Esophagus (tissue), 2 donors: ENCODE data around the gene LRRC7. TPM values are rescaled to one million over a fixed set of nuclear protein-coding genes. Genes with fewer than 3 reads are reported as not detected.

Source experiments
- H3K27ac ChIP-seq, 2 donors: one replicate each; pipeline ENCODE4 v1.5.1; 2013; ENCODE audit warnings: low read depth in 2 of 2, mild to moderate bottlenecking in 2 of 2, inconsistent platforms in 1 of 2, low read length in 1 of 2, moderate library complexity in 1 of 2
- H3K27me3 ChIP-seq, 2 donors: one replicate each; pipeline ENCODE4 v1.6.1; 2013; ENCODE audit warnings: low read length in 2 of 2, control low read depth in 1 of 2, mild to moderate bottlenecking in 1 of 2; ENCODE audit not compliant: insufficient read depth in 2 of 2, control insufficient read depth in 1 of 2
- H3K36me3 ChIP-seq, 2 donors: one replicate each; pipeline ENCODE4 v1.6.1; 2013; ENCODE audit warnings: low read length in 1 of 2; ENCODE audit not compliant: control insufficient read depth in 2 of 2, insufficient read depth in 2 of 2
- H3K4me1 ChIP-seq, 2 donors: one replicate each; pipeline ENCODE4 v1.6.1; 2013; ENCODE audit warnings: low read length in 1 of 2; ENCODE audit not compliant: control insufficient read depth in 2 of 2, insufficient read depth in 2 of 2
- H3K4me3 ChIP-seq, 2 donors: one replicate each; pipeline ENCODE4 v1.5.1; 2013; ENCODE audit warnings: low read length in 2 of 2, mild to moderate bottlenecking in 2 of 2, low read depth in 1 of 2, moderate library complexity in 1 of 2
- H3K9me3 ChIP-seq, 2 donors: one replicate each; pipeline ENCODE4 v1.6.1; 2013; ENCODE audit warnings: mild to moderate bottlenecking in 2 of 2, low read depth in 1 of 2, low read length in 1 of 2, moderate library complexity in 1 of 2; ENCODE audit not compliant: control insufficient read depth in 2 of 2, insufficient read depth in 1 of 2
- WGBS, 2 donors: extraction: QIAGEN DNeasy Blood & Tissue Kit; methylation state at CpG; one replicate each; pipeline ENCODE4 v1.1.7; 2013; 5-methylcytosine and 5-hydroxymethylcytosine counted together
- polyA plus RNA-seq, 2 donors: library from polyadenylated mRNA; stranded (reverse); fragments of 200-250 nt; gene quantifications; one replicate each; pipeline ENCODE4 v1.2.3, GENCODE V29; 2013
- donor health status: healthy with polysubstance abuse.
- donor health status: Bipolar disorder and iron deficiency.

Gene LRRC7
- polyA plus RNA-seq, 2 donors: 0.07 to 0.12 TPM

DNA sequence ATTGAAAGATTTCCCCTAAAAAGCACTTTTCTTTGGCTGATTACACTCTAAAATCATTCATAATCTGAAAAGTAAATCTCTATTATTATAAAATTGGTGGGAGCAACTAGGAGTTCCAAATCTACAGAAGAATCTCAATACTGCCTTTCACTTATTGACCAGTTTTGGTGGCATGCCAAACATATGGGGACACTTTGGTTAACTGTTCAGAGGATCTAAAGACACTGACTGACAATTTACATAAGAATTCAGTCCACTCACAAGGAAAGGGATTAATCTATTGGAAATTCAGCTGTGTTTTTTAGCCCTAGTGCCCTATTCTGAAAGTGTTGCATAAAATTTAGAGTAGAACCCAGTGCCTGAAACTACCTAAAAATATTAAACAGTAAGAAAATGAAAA is 524.1 kb downstream of the LRRC7 start:
- Histone ChIP-seq H3K4me1 (no peaks in the 10 kb centered on the region), H3K27me3 (no peaks in the 10 kb centered on the region), H3K4me3 (no peak overlapping the region), H3K9me3 (no peaks in the 10 kb centered on the region), H3K36me3 (no peaks in the 10 kb centered on the region), H3K27ac (no peak overlapping the region)

DNA sequence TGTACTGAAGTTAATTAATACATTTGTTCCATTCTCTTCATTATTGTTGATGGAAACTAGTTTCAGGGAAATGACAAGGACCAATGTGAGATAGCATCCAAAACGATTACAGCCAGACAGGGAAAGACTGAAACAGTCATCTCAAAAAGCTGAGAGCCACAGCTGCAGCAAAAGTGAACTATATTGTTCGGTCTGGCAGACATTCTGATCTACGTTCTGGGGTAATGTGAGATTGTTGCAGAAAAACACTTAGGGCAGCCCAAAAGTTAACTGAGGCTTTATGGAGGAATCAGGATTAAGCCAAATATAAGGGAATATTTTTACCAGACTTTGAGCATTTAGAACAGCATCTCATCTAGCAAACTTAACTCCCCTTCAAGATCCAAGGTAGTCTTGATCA is 524.8 kb downstream of the LRRC7 start:
- H3K4me3 ChIP-seq: no peak overlapping the region
- no peak overlapping the region for H3K27ac ChIP-seq
- H3K36me3 ChIP-seq: no peaks in the 10 kb centered on the region
- 70 to 72% methylated on average over 3 of the region's 3 CpGs for WGBS, 2 donors
- no peaks in the 10 kb centered on the region for H3K27me3 ChIP-seq
- H3K4me1 ChIP-seq: no peaks in the 10 kb centered on the region
- no peaks in the 10 kb centered on the region for H3K9me3 ChIP-seq

DNA sequence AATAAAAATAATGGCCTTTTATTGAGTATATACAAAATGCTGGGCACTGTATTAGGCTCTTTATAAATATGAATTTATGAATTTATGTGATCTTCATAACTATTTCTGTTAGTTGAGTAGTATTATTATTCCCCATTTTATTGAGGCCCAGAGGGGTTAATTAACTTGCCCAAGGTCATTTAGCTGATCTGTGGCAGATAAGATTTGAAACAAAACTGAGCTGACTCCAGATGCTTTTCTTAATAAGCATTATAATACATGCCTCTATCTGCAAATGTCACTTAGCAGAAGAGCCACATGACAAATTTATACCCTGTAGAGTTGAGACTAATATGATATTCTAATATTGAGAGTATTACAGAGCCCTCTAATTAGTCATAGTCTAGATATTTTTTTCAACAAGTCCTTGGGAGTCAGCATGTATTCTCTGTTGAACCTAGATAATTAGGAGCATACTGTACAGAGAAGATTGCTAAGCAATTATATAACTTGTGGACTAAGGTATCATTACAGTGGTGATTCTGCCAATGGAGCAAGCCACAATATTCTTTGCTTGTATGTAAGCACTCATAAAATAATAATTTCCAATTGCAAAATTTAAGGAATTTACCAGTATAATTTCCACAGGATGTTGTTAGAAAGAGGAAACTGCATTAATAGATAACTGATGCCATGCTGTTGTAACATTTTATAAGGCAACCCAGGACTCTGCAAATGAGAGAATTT is 525.7 kb downstream of the LRRC7 start:
- no peaks in the 10 kb centered on the region for H3K4me1 ChIP-seq
- no peaks in the 10 kb centered on the region for H3K36me3 ChIP-seq
- H3K4me3 ChIP-seq: no peak overlapping the region
- no peaks in the 10 kb centered on the region for H3K27me3 ChIP-seq
- no peak overlapping the region for H3K27ac ChIP-seq
- H3K9me3 ChIP-seq: no peaks in the 10 kb centered on the region

DNA sequence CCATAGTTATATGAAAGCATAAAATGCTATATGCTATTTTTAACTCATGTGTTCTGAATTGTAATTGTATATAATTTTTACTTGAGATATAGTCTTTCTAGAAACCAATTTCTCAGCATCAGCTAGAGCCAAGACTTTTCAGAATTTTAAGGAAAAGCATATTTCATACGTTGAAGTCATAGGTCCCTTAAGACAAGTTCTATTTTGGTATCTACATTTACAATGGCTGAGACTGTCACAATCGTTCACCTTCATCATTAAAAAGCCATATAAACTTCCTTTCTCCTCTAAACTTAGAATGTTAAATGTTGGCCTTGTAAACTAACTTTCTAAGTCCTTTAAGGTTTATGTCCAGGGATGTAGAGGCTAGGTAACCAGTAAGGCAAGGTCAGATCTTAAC is 533.5 kb downstream of the LRRC7 start:
- WGBS, 2 donors: 66 to 71% methylated on average over 2 of the region's 2 CpGs
- H3K4me3 ChIP-seq: no peak overlapping the region
- no peak overlapping the region for H3K27ac ChIP-seq
- no peaks in the 10 kb centered on the region for H3K27me3 ChIP-seq
- no peaks in the 10 kb centered on the region for H3K4me1 ChIP-seq
- H3K36me3 ChIP-seq: no peaks in the 10 kb centered on the region
- no peaks in the 10 kb centered on the region for H3K9me3 ChIP-seq

DNA sequence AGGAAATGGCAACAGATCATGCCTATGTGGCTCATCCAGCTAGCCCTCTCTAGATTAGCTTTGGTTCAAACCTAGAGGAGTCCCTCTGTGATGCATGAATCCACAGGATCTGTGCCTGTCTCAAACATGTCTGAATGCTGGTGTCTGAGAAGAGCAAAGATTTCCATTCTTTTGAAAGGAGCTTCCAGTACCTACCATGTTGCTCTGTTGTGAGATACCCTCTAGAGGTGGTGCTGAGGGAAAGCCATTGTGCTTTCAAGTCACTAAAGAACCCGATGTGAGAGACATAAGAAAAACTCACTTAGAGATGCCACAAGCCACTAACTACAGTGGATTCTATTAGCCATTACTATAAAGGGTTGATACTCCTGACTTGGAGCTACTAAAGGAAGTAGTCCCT is 534.1 kb downstream of the LRRC7 start:
- Histone ChIP-seq H3K9me3 (no peaks in the 10 kb centered on the region), H3K36me3 (no peaks in the 10 kb centered on the region), H3K27ac (no peak overlapping the region), H3K4me1 (no peaks in the 10 kb centered on the region), H3K27me3 (no peaks in the 10 kb centered on the region), H3K4me3 (no peak overlapping the region)
- 80 to 89% methylated on average over 1 of the region's 1 CpG for WGBS, 2 donors

DNA sequence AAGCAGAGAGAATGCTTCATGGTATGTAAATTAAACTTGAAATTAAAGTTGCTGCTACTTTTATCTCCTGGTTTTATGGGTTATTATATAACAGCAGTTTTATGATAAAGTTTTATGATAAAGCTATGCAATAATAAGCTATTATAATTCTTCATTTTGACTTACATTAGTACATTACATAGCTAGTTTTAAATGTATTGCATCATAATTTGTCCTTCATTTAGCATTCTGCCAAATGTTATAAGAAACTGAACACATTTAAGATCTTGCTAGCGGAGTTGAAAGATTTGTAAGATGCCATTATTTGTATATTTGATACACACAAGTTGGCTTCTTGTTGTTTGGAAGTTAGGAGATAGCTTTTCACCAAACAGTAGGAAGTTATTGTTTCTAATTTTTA is 536.0 kb downstream of the LRRC7 start:
- WGBS, 2 donors: 82 to 84% methylated on average over 1 of the region's 1 CpG
- H3K27me3 ChIP-seq: no peaks in the 10 kb centered on the region

DNA sequence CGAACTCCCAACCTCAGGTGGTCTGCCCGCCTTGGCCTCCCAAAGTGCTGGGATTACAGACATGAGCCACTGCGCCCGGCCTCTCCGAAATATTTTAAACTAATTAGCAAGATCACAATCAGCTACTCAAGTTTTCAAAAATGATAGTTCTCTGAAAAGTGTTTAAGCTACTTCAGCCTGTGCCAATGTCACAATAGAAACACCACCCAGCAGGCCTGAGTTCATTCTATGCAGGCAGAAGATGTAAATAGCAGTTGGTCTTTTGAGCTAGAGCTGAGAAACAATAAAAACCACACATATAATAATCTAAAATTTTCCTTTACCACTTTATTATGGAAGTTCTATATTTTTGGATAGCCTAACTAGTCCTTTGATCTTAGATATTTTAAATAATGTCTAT is 541.5 kb downstream of the LRRC7 start:
- no peaks in the 10 kb centered on the region for H3K9me3 ChIP-seq
- H3K4me1 ChIP-seq: no peaks in the 10 kb centered on the region
- H3K27ac ChIP-seq: no peak overlapping the region
- H3K27me3 ChIP-seq: no peaks in the 10 kb centered on the region
- no peaks in the 10 kb centered on the region for H3K36me3 ChIP-seq
- WGBS, 2 donors: 87% methylated on average over 5 of the region's 5 CpGs
- H3K4me3 ChIP-seq: no peak overlapping the region

More for the DNA sequence above, 536.0 kb downstream of the LRRC7 start:
- H3K9me3 ChIP-seq: no peaks in the 10 kb centered on the region
- H3K36me3 ChIP-seq: no peaks in the 10 kb centered on the region
- H3K4me1 ChIP-seq: no peaks in the 10 kb centered on the region
- no peak overlapping the region for H3K27ac ChIP-seq
- no peak overlapping the region for H3K4me3 ChIP-seq

DNA sequence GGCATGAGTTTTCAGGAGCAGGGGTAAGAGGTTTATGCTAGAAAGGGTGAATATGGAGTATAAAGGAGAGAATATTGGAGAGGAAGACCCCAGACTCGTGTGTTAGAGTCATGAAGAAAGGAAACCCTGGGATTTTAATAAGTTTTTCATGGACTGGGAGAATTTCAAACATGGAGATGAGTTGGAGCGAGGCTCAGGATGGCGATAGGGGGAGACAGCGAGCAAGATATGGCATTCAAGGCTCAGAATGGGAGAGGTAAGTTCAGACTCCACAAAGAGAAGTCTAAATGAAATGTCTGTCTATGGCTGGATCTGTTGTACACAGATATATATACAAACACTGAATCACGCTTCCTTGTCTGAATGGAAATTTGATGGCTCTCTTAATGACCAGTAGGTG is 545.1 kb downstream of the LRRC7 start:
- H3K36me3 ChIP-seq: no peaks in the 10 kb centered on the region
- H3K9me3 ChIP-seq: no peaks in the 10 kb centered on the region
- no peaks in the 10 kb centered on the region for H3K4me1 ChIP-seq
- H3K27me3 ChIP-seq: no peaks in the 10 kb centered on the region
- H3K27ac ChIP-seq: no peak overlapping the region
- WGBS, 2 donors: 72 to 83% methylated on average over 5 of the region's 5 CpGs
- no peak overlapping the region for H3K4me3 ChIP-seq

DNA sequence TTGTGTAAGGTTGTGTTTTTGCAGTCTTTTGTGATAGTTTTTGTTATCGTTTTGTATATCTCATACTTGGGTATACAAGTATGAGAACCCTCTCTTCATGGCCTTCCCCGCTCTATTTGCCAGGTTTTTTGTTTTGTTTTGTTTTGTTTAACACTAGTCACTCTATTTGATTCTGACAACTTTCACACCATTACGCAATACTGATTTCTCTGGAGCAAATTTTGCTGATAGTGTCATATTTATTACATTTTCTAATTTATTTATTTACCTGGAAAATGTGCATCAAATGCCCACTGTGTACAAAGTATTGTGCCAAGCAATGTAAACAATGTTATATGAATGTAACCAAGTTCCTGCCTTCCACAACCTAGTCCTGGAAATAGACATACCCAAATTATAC is 547.6 kb downstream of the LRRC7 start:
- H3K9me3 ChIP-seq: no peaks in the 10 kb centered on the region
- H3K4me3 ChIP-seq: no peak overlapping the region
- H3K4me1 ChIP-seq: no peaks in the 10 kb centered on the region
- H3K36me3 ChIP-seq: no peaks in the 10 kb centered on the region
- H3K27ac ChIP-seq: no peak overlapping the region
- 89 to 91% methylated on average over 3 of the region's 3 CpGs for WGBS, 2 donors
- no peaks in the 10 kb centered on the region for H3K27me3 ChIP-seq

DNA sequence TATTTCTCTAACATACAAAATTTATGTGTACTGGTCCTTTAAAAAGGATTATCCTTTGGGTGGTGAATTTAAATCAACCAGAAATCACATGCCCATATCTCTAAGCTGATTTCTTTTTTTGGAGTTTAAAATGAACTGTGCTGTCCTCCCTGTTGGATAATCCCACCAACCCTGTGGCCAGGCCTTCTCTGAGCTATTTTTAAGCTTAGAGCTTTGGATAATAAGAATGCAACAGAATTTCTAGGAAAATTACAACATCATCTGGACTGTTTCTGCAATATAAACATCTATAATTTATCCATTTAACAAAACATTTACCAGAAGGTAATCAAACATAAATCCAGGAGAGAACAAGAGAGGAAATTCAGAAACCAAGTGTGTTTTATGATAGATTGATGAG is 549.3 kb downstream of the LRRC7 start:
- Histone ChIP-seq H3K4me3 (no peak overlapping the region), H3K9me3 (no peaks in the 10 kb centered on the region), H3K27ac (no peak overlapping the region), H3K4me1 (no peaks in the 10 kb centered on the region), H3K36me3 (no peaks in the 10 kb centered on the region), H3K27me3 (no peaks in the 10 kb centered on the region)
